ENCODE data around the gene CHURC1. TPM values are rescaled to one million over a fixed set of nuclear protein-coding genes. Genes with fewer than 3 reads are reported as not detected.

CHURC1 gene
- total and polyA plus RNA-seq, 4 donors = 37.2 to 62.6 (median 46.9) TPM

- Histone ChIP-seq H3K27me3 (ENCODE audit: control insufficient read depth in 3 of 3, insufficient read depth in 3 of 3, low read length in 2 of 3) (peaks cover 0 to 2% (median 0%) of the 10 kb centered on the region in 3 donors), H3K4me3 (no peak overlapping the region), H3K9ac (ENCODE audit: insufficient read depth in 1 of 2, low read length in 2 of 2) (no peak overlapping the region), H3K36me3 (ENCODE audit: control insufficient read depth in 4 of 4, insufficient read depth in 4 of 4, low read length in 4 of 4) (no peaks in the 10 kb centered on the region), H3K4me1 (ENCODE audit: control insufficient read depth in 5 of 5, insufficient read depth in 5 of 5, low read length in 5 of 5) (peaks cover 0 to 12% (median 7%) of the 10 kb centered on the region in 5 donors), H3K27ac (ENCODE audit: low read depth in 1 of 2, low read length in 1 of 2) (no peak overlapping the region), H3K9me3 (ENCODE audit: control insufficient read depth in 4 of 4, insufficient read depth in 3 of 4, low read length in 3 of 4) (no peaks in the 10 kb centered on the region)
- WGBS, 2 donors = 74 to 81% methylated on average over 8 of the region's 8 CpGs
- TF ChIP-seq, protein P1, sequence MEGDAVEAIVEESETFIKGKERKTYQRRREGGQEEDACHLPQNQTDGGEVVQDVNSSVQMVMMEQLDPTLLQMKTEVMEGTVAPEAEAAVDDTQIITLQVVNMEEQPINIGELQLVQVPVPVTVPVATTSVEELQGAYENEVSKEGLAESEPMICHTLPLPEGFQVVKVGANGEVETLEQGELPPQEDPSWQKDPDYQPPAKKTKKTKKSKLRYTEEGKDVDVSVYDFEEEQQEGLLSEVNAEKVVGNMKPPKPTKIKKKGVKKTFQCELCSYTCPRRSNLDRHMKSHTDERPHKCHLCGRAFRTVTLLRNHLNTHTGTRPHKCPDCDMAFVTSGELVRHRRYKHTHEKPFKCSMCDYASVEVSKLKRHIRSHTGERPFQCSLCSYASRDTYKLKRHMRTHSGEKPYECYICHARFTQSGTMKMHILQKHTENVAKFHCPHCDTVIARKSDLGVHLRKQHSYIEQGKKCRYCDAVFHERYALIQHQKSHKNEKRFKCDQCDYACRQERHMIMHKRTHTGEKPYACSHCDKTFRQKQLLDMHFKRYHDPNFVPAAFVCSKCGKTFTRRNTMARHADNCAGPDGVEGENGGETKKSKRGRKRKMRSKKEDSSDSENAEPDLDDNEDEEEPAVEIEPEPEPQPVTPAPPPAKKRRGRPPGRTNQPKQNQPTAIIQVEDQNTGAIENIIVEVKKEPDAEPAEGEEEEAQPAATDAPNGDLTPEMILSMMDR (IDR thresholded peaks at IDR 0.05; ENCODE audit: control extremely low read depth, extremely low read depth) = no peak
- ATAC-seq (ENCODE audit: insufficient read depth, low FRiP score) (no peak), DNase-seq (no peak)
Measured at GRCh38 chr14:64974563-64974962, 60.3 kb downstream of the CHURC1 start.

- peaks cover 0 to 2% (median 0%) of the 10 kb centered on the region in 3 donors for H3K27me3 ChIP-seq (ENCODE audit: control insufficient read depth in 3 of 3, insufficient read depth in 3 of 3, low read length in 2 of 3)
- ATAC-seq (ENCODE audit: insufficient read depth, low FRiP score) = no peak
- H3K9ac ChIP-seq (ENCODE audit: insufficient read depth in 1 of 2, low read length in 2 of 2) = no peak overlapping the region
- no peaks in the 10 kb centered on the region for H3K36me3 ChIP-seq (ENCODE audit: control insufficient read depth in 4 of 4, insufficient read depth in 4 of 4, low read length in 4 of 4)
- WGBS, 2 donors = 71 to 83% methylated on average over 5 of the region's 5 CpGs
- peaks cover 0 to 2% (median 0%) of the 10 kb centered on the region in 4 donors for H3K9me3 ChIP-seq (ENCODE audit: control insufficient read depth in 4 of 4, insufficient read depth in 3 of 4, low read length in 3 of 4)
- peak overlapping the region in 1 of 2 donors; percentile 64 for H3K27ac ChIP-seq (ENCODE audit: low read depth in 1 of 2, low read length in 1 of 2)
- H3K4me3 ChIP-seq = no peak overlapping the region
- H3K4me1 ChIP-seq (ENCODE audit: control insufficient read depth in 5 of 5, insufficient read depth in 5 of 5, low read length in 5 of 5) = peaks cover 0 to 5% (median 0%) of the 10 kb centered on the region in 5 donors
- TF ChIP-seq, protein P1 (IDR thresholded peaks at IDR 0.05; ENCODE audit: control extremely low read depth, extremely low read depth) = no peak
- DNase-seq = peak in 1 of 3 donors; percentile 25
Measured at GRCh38 chr14:64979336-64980074, 65.2 kb downstream of the CHURC1 start.

- TF ChIP-seq, protein P1 (IDR thresholded peaks at IDR 0.05; ENCODE audit: control extremely low read depth, extremely low read depth) = peak; percentile 41
- DNase-seq = peak; percentile 39 to 83 (median 78)
- H3K4me3 ChIP-seq = no peak overlapping the region
- no peak overlapping the region for H3K27ac ChIP-seq (ENCODE audit: low read depth in 1 of 2, low read length in 1 of 2)
- peaks cover 0 to 2% (median 0%) of the 10 kb centered on the region in 3 donors for H3K27me3 ChIP-seq (ENCODE audit: control insufficient read depth in 3 of 3, insufficient read depth in 3 of 3, low read length in 2 of 3)
- WGBS, 2 donors = 6 to 8% methylated on average over 15 of the region's 15 CpGs
- H3K4me1 ChIP-seq (ENCODE audit: control insufficient read depth in 5 of 5, insufficient read depth in 5 of 5, low read length in 5 of 5) = peaks cover 0 to 18% (median 3%) of the 10 kb centered on the region in 5 donors
- H3K36me3 ChIP-seq (ENCODE audit: control insufficient read depth in 4 of 4, insufficient read depth in 4 of 4, low read length in 4 of 4) = no peaks in the 10 kb centered on the region
- H3K9me3 ChIP-seq (ENCODE audit: control insufficient read depth in 4 of 4, insufficient read depth in 3 of 4, low read length in 3 of 4) = peaks cover 0 to 2% (median 0%) of the 10 kb centered on the region in 4 donors
- ATAC-seq (ENCODE audit: insufficient read depth, low FRiP score) = no peak
- H3K9ac ChIP-seq (ENCODE audit: insufficient read depth in 1 of 2, low read length in 2 of 2) = peak overlapping the region in 1 of 2 donors; percentile 85
Measured at GRCh38 chr14:64983439-64984310, 69.4 kb downstream of the CHURC1 start.

Small RNA genes lying within 50 kb of the gene (small RNA-seq; reads per million reads assigned to genes)
- not detected for gene RPPH1-2P (ENCODE audit: low replicate concordance)

Other genes with a start within 250 kb of the CHURC1 start
- gene PLEKHG3, start 210.0 kb upstream of the CHURC1 start, total RNA-seq = 10 to 100 TPM; 30.3 to 43.5 TPM
- gene PLEKHG3, start 210.0 kb upstream of the CHURC1 start, polyA plus RNA-seq = 10 to 100 TPM; 11.0 to 12.8 TPM
- gene SPTB, start 34.5 kb upstream of the CHURC1 start, total RNA-seq = 10 to 100 TPM in 1 of 2 donors, 1 to 10 TPM in 1; 3.0 to 11.5 TPM
- 1 to 10 TPM; 1.2 TPM for gene SPTB, start 34.5 kb upstream of the CHURC1 start, polyA plus RNA-seq
- gene GPX2, start 28.3 kb downstream of the CHURC1 start, total RNA-seq = 1 to 10 TPM in 1 of 2 donors, not detected in 1; 2.9 TPM
- 10 to 100 TPM in 1 of 2 donors, 1 to 10 TPM in 1; 3.4 to 11.3 TPM for gene GPX2, start 28.3 kb downstream of the CHURC1 start, polyA plus RNA-seq
- gene RAB15, start 57.9 kb downstream of the CHURC1 start, total RNA-seq = 10 to 100 TPM; 15.5 to 16.4 TPM
- 10 to 100 TPM in 1 of 2 donors, 1 to 10 TPM in 1; 6.8 to 14.4 TPM for gene RAB15, start 57.9 kb downstream of the CHURC1 start, polyA plus RNA-seq
- 10 to 100 TPM; 12.0 to 14.8 TPM for gene FNTB, start 72.4 kb downstream of the CHURC1 start, total RNA-seq
- gene FNTB, start 72.4 kb downstream of the CHURC1 start, polyA plus RNA-seq = 1 to 10 TPM; 6.2 to 9.5 TPM
- 100 to 1,000 TPM in 1 of 2 donors, 10 to 100 TPM in 1; 64.8 to 110 TPM for gene MAX, start 188.1 kb downstream of the CHURC1 start, total RNA-seq
- gene MAX, start 188.1 kb downstream of the CHURC1 start, polyA plus RNA-seq = 10 to 100 TPM; 45.1 to 50.6 TPM

All from lung (tissue), 13 donors.